HepG2 (cell line): Measurements from ENCODE around the gene HOXD4. TPM values are rescaled to one million over a fixed set of nuclear protein-coding genes. Genes with fewer than 3 reads are reported as not detected.
A peak's percentile ranks its signal among the peaks of the same experiment; 100 is the strongest.

Experiments
- AGO1 ChIP-seq: fragments of 200-400 bp; formaldehyde crosslinking; IDR thresholded peaks from 2 replicates; pipeline ENCODE4 v1.6.1; 2017; ENCODE audit warnings: mild to moderate bottlenecking, low read depth, low read length, moderate library complexity; ENCODE audit not compliant: poor library complexity, severe bottlenecking
- ATF4 ChIP-seq, 2 experiments: fragments of 450-650 bp in 1 of 2; sonication (generic) in 1 of 2; formaldehyde crosslinking; IDR thresholded peaks; 2 replicates each; pipeline versions ENCODE4 v1.5.0 to v1.8.0; 2020 to 2022; ENCODE audit warnings: mild to moderate bottlenecking in 1 of 2, missing genetic modification reagents in 1 of 2
- CBX5 ChIP-seq: sonication (generic); formaldehyde crosslinking; IDR thresholded peaks from 2 replicates; pipeline ENCODE4 v1.4.0; 2020; ENCODE audit warnings: missing genetic modification reagents, borderline replicate concordance
- FOXJ3 ChIP-seq: sonication (generic); formaldehyde crosslinking; IDR thresholded peaks from 2 replicates; pipeline ENCODE4 v1.4.0; 2020; ENCODE audit warnings: missing genetic modification reagents, mild to moderate bottlenecking, borderline replicate concordance
- FOXP4 ChIP-seq: sonication (generic); formaldehyde crosslinking; IDR thresholded peaks from 2 replicates; pipeline ENCODE4 v1.4.0; 2020; ENCODE audit warnings: missing genetic modification reagents
- HMG20A ChIP-seq: IDR thresholded peaks from 2 replicates; pipeline ENCODE4 v1.6.1; 2016; ENCODE audit warnings: borderline replicate concordance
- HOXA3 ChIP-seq: sonication (generic); formaldehyde crosslinking; IDR thresholded peaks from 2 replicates; pipeline ENCODE4 v1.5.0; 2020; ENCODE audit warnings: missing genetic modification reagents
- MTERF4 ChIP-seq: sonication (generic); formaldehyde crosslinking; IDR thresholded peaks from 2 replicates; pipeline ENCODE4 v1.8.0; 2023; ENCODE audit warnings: mild to moderate bottlenecking, missing genetic modification reagents
- PHF20 ChIP-seq: sonication (generic); formaldehyde crosslinking; IDR thresholded peaks from 2 replicates; pipeline ENCODE4 v1.5.0; 2020; ENCODE audit warnings: mild to moderate bottlenecking, missing genetic modification reagents
- SP1 ChIP-seq, 2 experiments: fragments of 450-650 bp in 1 of 2; sonication (generic) in 1 of 2; formaldehyde crosslinking in 1 of 2; IDR thresholded peaks; 2 replicates each; pipeline versions ENCODE4 v1.4.0 to v1.6.1; 2016 to 2020; ENCODE audit warnings: missing genetic modification reagents in 1 of 2
- ZBTB21 ChIP-seq: sonication (generic); formaldehyde crosslinking; IDR thresholded peaks from 2 replicates; pipeline ENCODE4 v1.4.0; 2020; ENCODE audit warnings: missing genetic modification reagents
- ZBTB43 ChIP-seq: sonication (generic); formaldehyde crosslinking; conservative IDR thresholded peaks from 2 replicates; pipeline ENCODE4 v1.4.0; 2020; ENCODE audit warnings: missing genetic modification reagents
- ZEB1 ChIP-seq: IDR thresholded peaks from 2 replicates; pipeline ENCODE4 v1.6.1; 2012; ENCODE audit warnings: mild to moderate bottlenecking, low read depth, inconsistent platforms; ENCODE audit not compliant: insufficient replicate concordance
- ZNF253 ChIP-seq: sonication (generic); formaldehyde crosslinking; IDR thresholded peaks from 2 replicates; pipeline ENCODE4 v1.8.0; 2022; ENCODE audit warnings: mild to moderate bottlenecking, missing genetic modification reagents, borderline replicate concordance
- ZNF350 ChIP-seq: sonication (generic); formaldehyde crosslinking; IDR thresholded peaks from 2 replicates; pipeline ENCODE4 v1.4.0; 2020; ENCODE audit warnings: mild to moderate bottlenecking, low read depth, missing genetic modification reagents, borderline replicate concordance
- ZNF639 ChIP-seq: conservative IDR thresholded peaks from 2 replicates; pipeline ENCODE4 v1.6.1; 2018; ENCODE audit warnings: missing genetic modification reagents
- ZNF770 ChIP-seq: sonication (generic); formaldehyde crosslinking; IDR thresholded peaks from 2 replicates; pipeline ENCODE4 v1.5.0; 2020; ENCODE audit warnings: mild to moderate bottlenecking, missing genetic modification reagents
- ZSCAN20 ChIP-seq: sonication (generic); formaldehyde crosslinking; IDR thresholded peaks from 2 replicates; pipeline ENCODE4 v1.4.0; 2020; ENCODE audit warnings: missing genetic modification reagents, mild to moderate bottlenecking, borderline replicate concordance
- polyA plus RNA-seq, 8 experiments: library from polyadenylated mRNA; depleted of rRNA in 3 of 8; stranded (reverse) in 7 of 8; unstranded in 1 of 8; fragments of >200 nt; fragmentation: Illumina TruSeq in 4 of 8; extraction: Trizol in 4 of 8; gene quantifications; 2 replicates each; pipeline versions ENCODE4 v1.2.1 to v1.2.3, GENCODE V29; 2011 to 2016; ENCODE audit warnings: low read depth in 4 of 8, missing spikeins in 1 of 8, mixed read lengths in 1 of 8; ENCODE audit not compliant: insufficient read depth in 1 of 8
- total RNA-seq, 5 experiments: library from RNA; depleted of rRNA; stranded (reverse); fragments of >200 nt; fragmentation: Illumina TruSeq; extraction: Trizol; gene quantifications; 2 replicates each; pipeline ENCODE4 v1.2.3, GENCODE V29; 2016; ENCODE audit warnings: low read depth in 1 of 5

The HOXD4 gene
- total and polyA plus RNA-seq, 2 of the 13 experiments (the other 11 are each of a cell fraction or from before 2014, with no cell fraction given), result not detected

- TF ChIP-seq ZNF639, result no peak
- no peak for TF ChIP-seq PHF20 (CRISPR knock-in tag)
- TF ChIP-seq CBX5 (CRISPR knock-in tag), result no peak
- no peak for TF ChIP-seq ZEB1
- TF ChIP-seq ZNF770 (CRISPR knock-in tag), result no peak; the same call in 1 of the 2 replicates
- TF ChIP-seq HOXA3 (CRISPR knock-in tag), result 0 out of 2 replicates have a peak, but pooled peaks have one; percentile 11
- TF ChIP-seq ZSCAN20 (CRISPR knock-in tag), result no peak
- peak; percentile 47 for TF ChIP-seq FOXP4
- peak; percentile 62; the same call in 1 of the 2 replicates for TF ChIP-seq ZNF350
- peak; percentile 56 for TF ChIP-seq AGO1
- TF ChIP-seq ZBTB21 (CRISPR knock-in tag), result no peak
- TF ChIP-seq FOXJ3 (CRISPR knock-in tag), result no peak
- 0 out of 2 replicates have a peak, but pooled peaks have one; percentile 32 for TF ChIP-seq ZNF253
- TF ChIP-seq MTERF4 (CRISPR knock-in tag), result no peak
- no peak for TF ChIP-seq ATF4 (CRISPR knock-in tag; IDR thresholded peaks at IDR 0.05)
- no peak for TF ChIP-seq SP1 (IDR thresholded peaks at IDR 0.05)
- TF ChIP-seq SP1 (CRISPR knock-in tag; IDR thresholded peaks at IDR 0.05), result no peak
- peak; percentile 95 for TF ChIP-seq ZBTB43 (CRISPR knock-in tag)
- no peak for TF ChIP-seq HMG20A (CRISPR knock-in tag)
Observed at GRCh38 chr2:176174824-176175708, 23.7 kb downstream of the HOXD4 start (continued).
